ENCODE results near the gene PQBP1.
A peak's percentile ranks its signal among the peaks of the same experiment; 100 is the strongest.

PQBP1 gene

DNA sequence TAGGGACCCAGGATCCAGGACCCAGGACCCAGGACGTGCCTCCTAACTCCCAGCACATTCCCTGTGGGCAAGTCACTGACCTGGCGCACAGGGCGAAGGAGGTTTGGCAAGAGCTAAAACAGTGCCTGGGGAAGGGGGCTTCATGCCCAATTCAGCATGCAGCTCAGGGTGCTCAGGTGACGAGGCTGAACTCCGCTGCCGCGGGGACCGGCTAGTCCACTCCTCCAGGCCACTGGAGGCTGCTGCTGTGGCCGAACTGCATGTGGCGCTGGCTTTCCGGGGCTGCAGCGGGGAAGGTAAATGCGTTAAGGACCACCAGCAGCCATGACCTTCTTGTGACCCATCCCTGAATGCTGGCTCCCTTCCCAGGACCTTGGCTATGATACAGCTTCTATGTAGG lies 26.0 kb downstream of the PQBP1 start:
- no peak for DNase-seq (ENCODE audit: low read depth, low spot score)

GRCh38 chrX:48924270-48924669 lies 26.5 kb downstream of the PQBP1 start:
- DNase-seq (ENCODE audit: low read depth, low spot score) = no peak

DNA sequence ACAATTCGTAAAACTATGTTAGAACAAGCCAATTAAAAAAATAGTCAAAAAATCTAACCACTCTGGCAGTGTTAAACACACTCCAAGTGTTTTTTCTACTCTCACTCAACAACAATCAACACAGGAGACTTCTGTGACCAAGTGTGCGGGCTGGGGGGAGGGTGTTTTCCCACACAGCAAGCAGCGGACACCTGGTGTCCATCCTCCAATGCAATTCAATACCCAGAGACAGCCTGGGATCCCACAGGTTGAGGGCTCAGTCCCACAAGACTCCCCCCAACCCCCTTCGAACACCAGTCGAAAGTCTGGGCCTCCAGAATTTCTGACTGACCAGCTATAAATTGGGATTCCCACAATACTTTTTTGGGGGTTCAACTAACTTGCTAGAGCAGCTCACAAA lies 29.4 kb downstream of the PQBP1 start:
- no peak for DNase-seq (ENCODE audit: low read depth, low spot score)

DNA sequence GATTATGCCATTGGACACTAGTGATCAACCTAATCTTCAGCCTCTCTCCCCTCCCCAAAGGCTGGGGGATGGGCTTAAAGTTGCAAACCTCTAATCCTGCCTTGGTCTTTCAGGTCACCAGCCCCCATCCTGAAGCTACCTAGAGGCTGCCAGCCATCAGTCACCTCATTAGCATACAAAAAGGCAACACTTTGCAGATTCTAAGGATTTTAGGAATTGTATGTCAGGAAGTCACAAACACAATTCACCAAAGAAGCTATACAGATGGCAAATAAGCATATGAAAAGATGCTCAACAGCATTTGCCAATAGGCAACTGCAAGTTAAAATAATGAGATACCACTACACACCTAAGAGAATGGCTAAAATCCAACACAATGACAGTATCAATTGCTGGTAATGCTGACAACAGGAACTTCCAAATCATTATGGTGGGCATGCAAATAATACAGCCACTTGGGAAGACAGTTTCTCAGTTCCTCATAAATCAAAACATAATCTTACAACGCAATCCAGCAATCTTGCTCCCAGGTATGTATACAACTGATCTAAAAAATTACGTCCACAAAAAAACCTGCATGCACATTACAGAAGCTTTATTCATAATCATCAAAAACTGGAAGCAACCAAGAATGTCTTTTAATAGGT lies 30.1 kb downstream of the PQBP1 start:
- DNase-seq (ENCODE audit: low read depth, low spot score) = no peak

DNA sequence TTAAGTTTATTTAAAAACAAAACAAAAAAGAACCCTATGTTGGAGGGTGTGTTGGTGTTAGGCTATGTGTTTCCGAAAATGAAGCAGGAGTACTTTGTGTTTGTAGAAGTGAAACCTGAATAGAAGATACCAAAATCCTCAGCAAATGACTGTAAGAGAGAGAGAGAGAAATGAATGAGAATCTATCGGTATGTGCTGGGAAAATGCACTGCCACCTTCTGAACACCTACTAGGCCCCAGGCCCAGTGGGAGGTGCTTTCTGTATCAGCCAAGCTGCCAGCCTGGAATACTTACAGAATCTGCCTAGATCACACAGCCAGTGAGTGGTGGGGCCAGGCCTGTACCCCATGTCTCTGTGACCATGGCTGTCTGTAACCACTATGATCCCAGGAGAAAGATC lies 36.0 kb downstream of the PQBP1 start:
- no peak for DNase-seq (ENCODE audit: low read depth, low spot score)

DNA sequence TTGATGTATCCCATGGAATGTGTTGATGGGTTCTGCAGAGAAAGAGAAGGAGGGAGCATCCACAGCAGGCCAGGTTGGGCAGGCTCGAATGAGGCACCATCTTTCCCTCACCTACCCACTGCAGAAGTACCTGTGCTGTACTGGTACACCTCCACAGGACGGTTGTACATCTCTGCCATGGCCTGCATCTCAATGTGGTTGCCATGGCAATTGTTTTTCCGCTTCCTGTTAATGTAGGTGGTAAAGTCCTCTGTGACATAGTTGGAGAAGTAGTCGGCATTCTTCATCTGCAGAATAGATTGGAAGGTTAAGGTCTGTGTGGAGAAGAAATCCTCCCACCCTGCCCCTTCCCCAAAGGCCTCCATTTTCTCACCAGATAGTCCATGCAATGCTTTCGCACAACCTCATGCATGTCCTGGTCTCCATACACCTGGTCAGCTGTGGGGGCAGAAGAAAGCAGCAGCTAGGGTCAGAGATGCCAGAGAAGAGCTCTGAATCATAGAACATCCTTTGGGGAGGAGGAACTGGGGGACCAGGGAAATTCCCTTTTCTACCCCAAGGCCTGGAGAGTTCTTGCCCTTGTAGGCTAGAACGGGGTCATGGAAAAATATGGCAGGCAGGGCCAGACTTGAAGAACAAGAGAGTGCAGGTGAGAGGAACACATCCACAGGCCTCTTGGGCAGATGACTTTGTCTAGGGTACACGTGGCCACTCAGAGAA lies 37.0 kb downstream of the PQBP1 start:
- DNase-seq (ENCODE audit: low read depth, low spot score) = no peak

GRCh38 chrX:48935301-48935670 lies 37.6 kb downstream of the PQBP1 start:
- no peak for DNase-seq (ENCODE audit: low read depth, low spot score)

GRCh38 chrX:48936429-48937053 lies 38.8 kb downstream of the PQBP1 start:
- DNase-seq (ENCODE audit: low read depth, low spot score) = no peak

DNA sequence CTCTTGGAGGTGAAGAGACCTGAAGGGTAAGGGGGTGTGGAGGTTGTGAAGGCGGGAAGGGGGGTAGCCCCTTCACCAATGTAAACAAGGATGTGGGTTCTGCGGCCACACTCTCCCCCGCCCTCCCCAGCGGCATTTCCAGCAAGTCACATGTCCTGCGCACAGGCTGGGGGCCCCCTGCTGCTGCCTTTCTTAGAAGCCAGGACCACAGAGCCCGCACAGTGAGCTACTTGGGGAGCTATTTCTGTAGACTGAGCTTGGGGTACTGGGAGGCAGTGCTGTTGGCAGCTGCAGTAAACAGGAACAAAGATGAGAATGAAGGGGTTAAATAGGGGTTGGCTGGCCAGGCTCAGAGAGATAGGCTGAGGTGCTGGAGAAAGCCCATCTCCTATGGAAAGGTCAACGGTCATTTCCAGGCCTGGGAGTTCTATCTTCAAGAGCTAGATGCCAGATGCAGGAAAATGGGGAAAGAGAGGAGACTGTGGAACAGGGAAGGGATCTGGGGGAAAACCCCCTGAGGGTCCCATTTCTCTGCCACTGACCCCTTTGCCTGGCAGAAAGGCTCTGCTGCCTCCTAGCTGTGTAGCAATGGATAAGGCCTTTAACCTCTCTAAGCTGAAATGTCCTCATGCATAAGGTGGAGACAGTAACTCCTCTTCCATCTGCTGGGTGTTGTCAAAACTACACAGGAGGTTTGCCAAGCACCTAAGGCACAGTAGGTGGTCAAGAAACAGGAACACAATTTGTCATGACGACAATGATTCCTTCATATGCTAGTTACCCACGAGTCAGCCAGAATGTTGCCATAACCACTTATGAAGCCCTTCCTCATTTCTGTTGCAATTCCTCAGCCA lies 39.6 kb downstream of the PQBP1 start:
- DNase-seq (ENCODE audit: low read depth, low spot score) = peak; percentile 67

DNA sequence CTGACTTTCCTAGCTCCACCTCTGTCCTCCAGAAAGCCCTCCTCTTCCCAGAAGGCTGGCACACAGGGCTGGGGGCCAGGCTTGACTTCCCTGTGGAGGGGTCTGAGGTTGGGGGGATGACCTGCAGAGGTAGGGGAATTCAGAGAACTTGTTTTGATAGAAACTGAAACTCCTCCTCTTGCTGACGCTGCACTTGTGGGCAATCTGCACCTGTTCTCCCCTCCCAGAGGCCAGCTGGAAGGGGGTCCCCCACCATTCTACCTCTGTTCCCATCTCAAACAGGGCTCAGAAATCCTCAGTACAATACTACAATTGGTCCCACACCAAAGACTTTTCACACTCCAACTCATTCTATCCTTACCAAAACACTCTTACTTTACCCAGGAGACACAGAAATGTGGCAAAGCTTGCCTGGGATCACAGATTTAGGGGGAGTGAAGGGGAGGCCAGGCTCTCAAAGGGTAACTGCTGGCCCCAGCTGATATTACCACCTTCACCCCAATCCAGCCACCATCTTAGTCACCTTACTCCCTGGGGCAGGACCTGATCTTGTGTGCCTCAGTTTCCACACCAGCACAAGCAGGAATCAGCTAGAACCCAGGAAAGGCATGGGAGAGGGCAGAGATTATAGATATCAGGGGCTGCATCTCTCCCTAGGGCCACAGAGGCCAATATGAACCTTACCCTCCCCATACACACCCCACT lies 41.1 kb downstream of the PQBP1 start:
- no peak for DNase-seq (ENCODE audit: low read depth, low spot score)

- no peak for DNase-seq (ENCODE audit: low read depth, low spot score)
Measured at GRCh38 chrX:48939524-48940228, 41.9 kb downstream of the PQBP1 start.

GRCh38 chrX:48940404-48940955 lies 42.8 kb downstream of the PQBP1 start:
- no peak for DNase-seq (ENCODE audit: low read depth, low spot score)

DNA sequence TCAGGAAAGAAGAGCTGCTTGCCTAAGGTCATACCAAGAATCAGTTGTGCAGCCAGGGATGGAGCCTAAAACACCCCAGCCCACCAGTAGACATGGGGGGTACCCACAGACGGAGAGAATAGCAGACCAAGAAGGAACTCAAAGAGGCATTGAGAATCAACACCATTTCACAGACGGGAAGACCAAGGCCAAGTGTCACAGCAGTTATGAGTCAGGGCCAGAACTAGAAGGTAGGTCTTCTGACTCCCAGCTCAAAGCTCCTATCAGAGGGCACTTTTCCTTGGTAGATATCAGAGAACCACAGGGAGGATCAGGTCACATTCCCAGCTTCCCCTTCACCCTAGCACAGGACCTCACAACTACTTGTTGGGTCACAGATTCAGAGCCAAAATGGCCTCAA lies 45.2 kb downstream of the PQBP1 start:
- no peak for DNase-seq (ENCODE audit: low read depth, low spot score)

DNA sequence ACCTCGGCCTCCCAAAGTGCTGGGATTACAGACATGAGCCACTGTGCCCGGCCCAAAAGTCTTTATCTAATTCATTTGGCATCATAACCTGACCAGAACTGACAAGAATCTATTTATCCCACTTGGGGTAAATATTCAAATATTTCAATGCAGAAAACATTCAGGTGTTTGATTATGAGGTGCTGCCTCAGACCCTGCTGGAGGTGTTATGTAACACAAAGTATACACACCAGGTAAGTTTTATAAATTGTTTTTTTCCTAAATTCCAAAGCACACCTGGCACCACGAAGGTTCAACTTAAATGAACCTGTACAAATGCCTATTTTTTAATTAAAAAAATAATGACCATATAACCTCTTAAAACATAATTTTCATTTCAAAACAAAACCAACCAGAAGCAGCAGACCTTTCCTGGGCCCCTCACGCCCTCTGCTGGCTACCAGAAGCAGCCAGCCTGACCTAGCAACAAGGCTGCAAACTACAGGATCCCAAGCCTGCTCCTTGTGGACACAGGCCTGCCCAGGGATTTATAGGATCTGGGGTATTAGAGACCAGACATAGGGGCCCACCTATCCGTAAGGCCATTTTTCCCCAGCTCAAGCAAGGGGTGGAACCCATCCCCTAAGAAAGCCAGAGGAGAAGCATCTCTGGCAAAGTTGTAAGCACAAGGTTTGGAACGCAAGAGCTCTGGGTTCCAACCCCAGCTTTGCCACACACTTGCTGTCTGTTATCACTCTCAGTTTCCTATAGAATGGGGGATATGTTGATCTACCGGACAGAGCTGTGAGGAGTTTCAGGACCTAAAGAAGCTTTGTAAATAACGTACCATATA lies 48.0 kb downstream of the PQBP1 start:
- DNase-seq (ENCODE audit: low read depth, low spot score) = peak; percentile 60

GRCh38 chrX:48948589-48948988 lies 50.9 kb downstream of the PQBP1 start:
- no peak for DNase-seq (ENCODE audit: low read depth, low spot score)

Data from astrocyte of the hippocampus (primary cell).